A549 (cell line): Measurements from ENCODE around the gene SYNE2.

Experiments used
- CEBPB ChIP-seq, 2 experiments: fragments of >200 bp in 1 of 2; sonication (Bioruptor Twin) in 1 of 2; formaldehyde crosslinking in 1 of 2; IDR thresholded peaks; 2 replicates each; pipeline ENCODE4 v1.6.1; 2012 to 2016
- ESRRA ChIP-seq: fragments of 150-350 bp; IDR thresholded peaks from 2 replicates; pipeline ENCODE4 v1.6.1; 2014; ENCODE audit warnings: mild to moderate bottlenecking, low read length, borderline replicate concordance
- GATA3 ChIP-seq: IDR thresholded peaks from 2 replicates; pipeline ENCODE4 v1.6.1; 2012; ENCODE audit warnings: borderline replicate concordance
- JUN ChIP-seq, 2 experiments: fragments of >200 bp; sonication (Bioruptor Twin); formaldehyde crosslinking; IDR thresholded peaks; 2 replicates in 1 of 2; 3 replicates in 1 of 2; pipeline ENCODE4 v1.6.1; 2016 to 2017
- JUNB ChIP-seq: fragments of >200 bp; sonication (Bioruptor Twin); formaldehyde crosslinking; IDR thresholded peaks from 2 replicates; pipeline ENCODE4 v1.6.1; 2016
- MAX ChIP-seq: IDR thresholded peaks from 2 replicates; pipeline ENCODE4 v1.6.1; 2012
- MYC ChIP-seq: IDR thresholded peaks from 2 replicates; pipeline ENCODE4 v1.6.1; 2012; ENCODE audit warnings: mild to moderate bottlenecking, inconsistent platforms, low read length, improper control_type of control experiment, borderline replicate concordance
- RAD21 ChIP-seq, 2 experiments: fragments of >200 bp in 1 of 2; sonication (Bioruptor Twin) in 1 of 2; formaldehyde crosslinking in 1 of 2; IDR thresholded peaks in 1 of 2; conservative IDR thresholded peaks in 1 of 2; 2 replicates in 1 of 2; 3 replicates in 1 of 2; pipeline ENCODE4 v1.6.1; 2012 to 2018; ENCODE audit warnings: inconsistent platforms in 1 of 2
- REST ChIP-seq: fragments of 200-600 bp; sonication (generic); IDR thresholded peaks from 2 replicates; pipeline ENCODE4 v1.6.1; 2016; ENCODE audit warnings: antibody characterized with exemption, mild to moderate bottlenecking, moderate library complexity
- ZC3H11A ChIP-seq: fragments of 450-650 bp; IDR thresholded peaks from 2 replicates; pipeline ENCODE4 v1.6.1; 2014; ENCODE audit warnings: antibody characterized with exemption, mild to moderate bottlenecking
- TF ChIP-seq, protein P1 (sequence below): fragments of >200 bp; sonication (Bioruptor Twin); formaldehyde crosslinking; IDR thresholded peaks from 3 replicates; pipeline ENCODE4 v1.5.1; 2016

- TF ChIP-seq REST (no peak), RAD21 (conservative IDR thresholded peaks at IDR 0.05 in 1 of 2, IDR thresholded peaks at IDR 0.05 in 1 of 2) (no peak), MYC (no peak), JUNB (no peak), MAX (no peak), CEBPB (IDR thresholded peaks at IDR 0.05) (no peak), JUN (IDR thresholded peaks at IDR 0.05) (no peak), GATA3 (no peak), ESRRA (no peak), ZC3H11A (no peak)
- TF ChIP-seq, protein P1, sequence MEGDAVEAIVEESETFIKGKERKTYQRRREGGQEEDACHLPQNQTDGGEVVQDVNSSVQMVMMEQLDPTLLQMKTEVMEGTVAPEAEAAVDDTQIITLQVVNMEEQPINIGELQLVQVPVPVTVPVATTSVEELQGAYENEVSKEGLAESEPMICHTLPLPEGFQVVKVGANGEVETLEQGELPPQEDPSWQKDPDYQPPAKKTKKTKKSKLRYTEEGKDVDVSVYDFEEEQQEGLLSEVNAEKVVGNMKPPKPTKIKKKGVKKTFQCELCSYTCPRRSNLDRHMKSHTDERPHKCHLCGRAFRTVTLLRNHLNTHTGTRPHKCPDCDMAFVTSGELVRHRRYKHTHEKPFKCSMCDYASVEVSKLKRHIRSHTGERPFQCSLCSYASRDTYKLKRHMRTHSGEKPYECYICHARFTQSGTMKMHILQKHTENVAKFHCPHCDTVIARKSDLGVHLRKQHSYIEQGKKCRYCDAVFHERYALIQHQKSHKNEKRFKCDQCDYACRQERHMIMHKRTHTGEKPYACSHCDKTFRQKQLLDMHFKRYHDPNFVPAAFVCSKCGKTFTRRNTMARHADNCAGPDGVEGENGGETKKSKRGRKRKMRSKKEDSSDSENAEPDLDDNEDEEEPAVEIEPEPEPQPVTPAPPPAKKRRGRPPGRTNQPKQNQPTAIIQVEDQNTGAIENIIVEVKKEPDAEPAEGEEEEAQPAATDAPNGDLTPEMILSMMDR: no peak
Observed at GRCh38 chr14:64088647-64088964, 235.8 kb downstream of the SYNE2 start.
